NCI-H2081 (cell line): ENCODE data around the gene STRBP.
A peak's percentile ranks its signal among the peaks of the same experiment; 100 is the strongest.
"Not testable (repeated sequence)": the region's sequence is repeated elsewhere in the genome, so short reads cannot be mapped to it uniquely, and the experiment has no call there.

Experiments
- DNase-seq, 2 experiments: peaks; one replicate each; lab custom pipeline; 2025; lab: John Stamatoyannopoulos, UW

STRBP gene

DNA sequence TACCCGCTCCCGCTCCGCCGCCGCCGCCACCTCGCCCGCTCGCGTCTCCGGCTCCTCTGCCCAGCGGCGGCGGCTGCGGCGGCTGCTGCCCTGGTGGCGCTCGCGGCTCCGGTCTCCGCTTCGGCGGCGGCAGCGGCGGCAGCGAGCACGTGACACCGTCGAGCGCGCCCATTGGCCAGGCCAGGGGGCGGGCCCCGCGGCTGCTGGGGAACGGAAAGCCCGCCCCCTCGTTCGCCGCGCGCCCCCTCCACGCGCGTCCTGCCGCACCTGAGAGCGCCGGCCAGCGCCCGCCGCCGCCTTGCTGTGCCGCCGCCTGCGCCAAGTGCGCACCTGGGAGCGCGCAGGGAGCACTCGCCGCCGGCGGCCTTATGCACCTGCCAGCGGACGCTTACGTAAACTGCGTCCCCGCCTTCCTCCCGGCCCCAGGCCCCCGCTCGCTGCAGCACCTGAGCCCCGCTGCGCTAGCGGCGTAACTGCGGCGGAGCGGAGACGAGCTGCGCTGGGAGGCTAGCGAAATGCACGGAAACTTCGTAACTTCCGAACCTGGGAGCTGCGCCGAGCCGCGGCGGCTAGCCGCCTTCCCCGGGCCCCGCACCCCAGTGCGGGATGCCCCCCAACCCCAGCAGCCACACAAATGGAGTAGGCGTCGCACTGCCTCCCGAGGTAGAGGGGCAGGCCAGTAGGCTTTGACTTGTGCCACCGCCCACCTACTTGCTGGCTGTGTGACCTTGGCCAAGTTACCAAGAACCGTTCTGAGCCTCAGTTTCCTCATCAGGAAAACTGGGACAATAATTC is at the start of gene STRBP:
TSS of gene STRBP (minus strand) at position 122 of the 795 bp plus-strand sequence. CDS start 84,452 bp downstream, outside the sequence.
- peak; percentile 91 to 92 for DNase-seq

DNA sequence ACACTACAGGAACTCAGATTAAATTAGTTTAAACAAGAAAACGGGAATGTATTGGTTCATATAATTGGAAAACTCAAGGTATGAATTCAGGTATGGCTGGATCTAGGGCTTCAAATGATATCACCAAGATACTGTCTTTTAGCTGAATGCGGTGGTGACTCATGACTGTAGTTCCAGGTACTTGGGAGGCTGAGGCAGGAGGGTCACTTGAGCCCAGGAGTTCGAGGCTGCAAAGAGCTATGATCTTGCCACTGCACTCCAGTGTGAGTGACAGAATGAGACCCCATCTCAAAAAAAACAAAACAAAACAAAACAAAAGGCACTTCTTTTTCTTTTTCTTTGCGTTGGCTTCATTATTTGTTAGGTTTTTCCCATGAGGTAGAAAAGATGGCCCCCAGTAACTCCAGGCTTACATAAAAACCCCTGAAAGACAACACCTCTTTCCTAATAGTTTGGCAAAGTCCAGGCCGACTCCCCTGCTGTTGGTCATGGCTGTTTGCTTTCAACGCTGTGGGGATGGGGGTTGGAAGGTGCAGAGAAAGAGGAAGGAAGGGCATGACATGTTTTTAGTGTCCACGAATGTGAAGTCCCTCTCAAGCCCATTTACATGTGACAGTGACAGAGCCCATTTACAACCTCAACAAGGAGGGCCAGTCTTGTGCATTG is 47.8 kb upstream of the STRBP start:
- no peak for DNase-seq

DNA sequence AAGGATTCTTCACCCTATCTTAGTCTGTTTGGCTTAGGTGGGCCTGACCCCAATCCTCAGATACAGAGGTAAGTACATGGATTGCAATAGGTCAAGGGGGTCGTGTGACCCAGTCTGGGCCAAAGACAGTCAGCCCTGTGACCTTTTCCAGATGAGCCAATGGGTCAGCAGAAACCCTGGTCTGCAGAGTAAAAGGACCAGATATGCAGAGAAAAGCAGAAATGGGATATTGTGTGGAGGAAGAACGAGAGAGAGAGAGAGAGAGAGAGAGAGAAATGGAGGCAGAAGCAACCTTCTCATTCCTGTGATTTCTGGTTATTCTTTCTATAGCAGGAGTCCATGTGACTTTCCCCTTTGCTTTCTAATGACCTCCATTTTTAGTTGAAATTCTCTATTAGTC is 47.2 kb upstream of the STRBP start:
- no peak for DNase-seq

DNA sequence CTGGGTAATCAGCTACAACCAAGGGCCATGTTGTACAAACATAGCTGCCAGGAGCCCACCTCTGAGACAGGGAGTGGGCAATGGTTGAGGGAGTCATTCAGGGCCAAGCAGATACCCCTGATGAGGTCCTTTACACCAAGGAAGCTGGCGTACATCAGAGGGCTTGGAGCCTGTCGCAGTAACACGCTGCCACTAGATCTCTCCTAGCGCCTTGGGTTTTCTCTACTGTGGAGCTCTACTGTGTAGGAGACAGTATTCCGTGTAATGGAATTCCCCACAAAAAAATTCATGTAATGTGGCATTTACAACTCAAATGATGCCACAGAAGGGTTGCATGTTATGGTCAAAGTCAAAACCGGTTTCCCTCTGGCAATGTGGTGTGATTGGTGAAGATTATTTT is 46.2 kb upstream of the STRBP start:
- no peak for DNase-seq

DNA sequence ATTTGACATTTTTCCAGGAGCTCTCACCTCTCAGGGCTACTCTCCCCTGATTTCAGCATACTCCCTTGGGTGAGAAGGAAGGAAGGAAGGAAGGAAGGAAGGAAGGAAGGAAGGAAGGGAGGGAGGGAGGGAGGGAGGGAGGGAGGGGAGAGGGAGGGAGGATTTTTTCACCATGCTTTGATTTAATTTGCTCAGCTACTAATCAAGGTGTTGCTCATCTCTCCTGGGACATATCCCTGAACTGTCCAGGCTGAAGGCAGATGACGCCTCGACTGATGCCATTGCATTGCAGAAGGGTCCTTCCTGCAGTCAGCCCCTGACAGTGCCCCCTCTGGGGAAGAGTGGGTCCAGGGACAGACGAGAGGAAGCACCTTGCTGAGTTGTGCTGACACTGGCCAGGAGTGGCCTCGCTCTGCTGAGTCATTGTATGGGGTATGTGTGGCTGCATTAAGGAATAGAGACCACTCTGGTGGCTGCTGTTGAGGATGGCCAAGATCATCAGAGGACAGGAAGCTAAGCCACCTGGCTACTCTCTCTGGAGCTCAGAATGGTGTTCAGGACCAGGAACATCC is 44.0 kb upstream of the STRBP start:
- DNase-seq: no peak

DNA sequence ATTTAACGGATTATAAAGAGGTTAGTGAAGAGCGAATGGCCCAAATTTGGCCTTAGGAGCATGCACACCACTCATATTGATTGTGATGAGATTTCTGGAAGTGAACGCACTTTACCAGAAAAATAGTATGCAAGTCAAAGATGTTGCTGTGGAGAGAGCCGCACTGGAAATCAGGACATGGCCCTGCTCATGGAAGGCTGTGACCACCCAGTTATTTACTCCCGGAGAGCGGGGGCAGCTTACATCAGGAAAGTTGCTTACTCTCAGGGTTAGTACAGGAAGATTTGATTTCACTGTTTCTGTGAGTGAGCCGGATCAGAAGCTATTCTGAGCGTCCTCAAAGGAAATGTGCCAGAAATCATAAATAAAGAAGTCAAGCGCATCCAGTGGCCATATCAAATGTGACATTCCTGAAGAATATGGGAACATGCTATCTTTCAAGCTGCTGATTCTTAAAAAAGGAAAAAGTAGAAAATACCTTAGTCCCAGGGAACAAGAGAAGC is 42.9 kb upstream of the STRBP start:
- DNase-seq: no peak

DNA sequence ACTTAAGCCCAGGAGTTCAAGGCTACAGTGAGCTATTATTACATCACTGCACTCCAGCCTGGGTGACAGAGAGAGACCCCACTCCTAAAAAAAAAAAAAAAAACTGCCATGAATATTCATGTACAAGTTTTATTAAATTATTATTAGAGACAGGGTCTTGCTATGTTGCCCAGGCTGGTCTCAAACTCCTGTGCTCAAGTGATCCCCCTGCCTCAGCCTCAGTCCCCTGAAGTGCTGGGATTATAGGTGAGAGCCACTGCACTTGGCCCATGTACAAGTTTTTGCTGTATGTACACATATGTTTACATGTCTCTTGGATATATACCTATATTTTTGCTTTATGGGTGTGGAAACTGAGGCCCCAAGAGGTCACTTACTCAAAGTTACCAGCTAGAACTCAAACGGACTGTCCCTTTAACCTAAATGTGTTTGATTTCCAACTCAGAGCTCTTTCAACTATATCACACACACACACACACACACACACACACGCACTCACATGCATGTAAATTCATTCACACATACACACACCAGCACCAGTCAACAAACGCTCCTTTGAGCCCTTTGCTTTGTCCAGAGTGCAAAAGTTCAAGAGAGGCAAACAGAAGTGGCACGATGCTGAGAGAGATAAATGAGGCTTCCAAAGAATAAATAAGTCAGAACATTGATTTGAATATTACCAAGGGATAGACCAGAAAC is 42.3 kb upstream of the STRBP start:
- no peak for DNase-seq

DNA sequence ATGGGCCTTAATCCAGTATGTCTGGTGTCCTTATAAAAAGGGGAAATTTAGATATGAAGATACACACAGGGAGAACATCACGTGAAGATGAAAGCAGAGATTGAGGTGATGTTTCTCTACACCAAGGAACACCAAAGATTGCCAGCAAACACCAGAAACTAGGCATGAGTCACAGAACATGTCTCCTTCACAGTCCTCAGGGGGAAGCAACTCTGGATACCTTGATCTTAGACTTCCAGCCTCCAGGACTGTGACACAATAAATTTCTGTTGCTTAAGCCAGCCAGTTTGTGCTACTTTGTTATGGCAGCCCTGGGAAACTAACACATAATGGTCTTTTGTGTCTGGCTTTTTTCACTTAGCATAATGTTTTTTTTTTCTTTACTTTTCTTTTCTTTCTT is 41.2 kb upstream of the STRBP start:
- DNase-seq: no peak

DNA sequence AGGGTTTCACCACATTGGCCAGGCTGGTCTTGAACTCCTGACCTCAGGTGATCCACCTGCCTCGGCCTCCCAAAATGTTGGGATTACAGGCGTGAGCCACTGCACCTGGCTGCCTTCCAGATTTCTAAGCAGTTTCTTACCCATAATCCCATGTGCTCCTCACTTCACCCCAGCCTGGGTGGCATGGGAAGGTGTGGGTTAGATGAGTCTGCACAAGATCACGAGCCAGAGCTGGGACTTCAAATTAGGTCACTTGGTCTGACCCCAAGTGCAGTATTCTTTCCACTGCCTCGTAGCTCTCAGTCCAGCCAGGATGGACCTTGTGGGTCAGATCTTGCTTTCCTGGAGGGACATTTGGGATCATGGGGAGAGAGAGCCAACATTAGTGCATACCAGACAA is 37.5 kb upstream of the STRBP start:
- DNase-seq: no peak

DNA sequence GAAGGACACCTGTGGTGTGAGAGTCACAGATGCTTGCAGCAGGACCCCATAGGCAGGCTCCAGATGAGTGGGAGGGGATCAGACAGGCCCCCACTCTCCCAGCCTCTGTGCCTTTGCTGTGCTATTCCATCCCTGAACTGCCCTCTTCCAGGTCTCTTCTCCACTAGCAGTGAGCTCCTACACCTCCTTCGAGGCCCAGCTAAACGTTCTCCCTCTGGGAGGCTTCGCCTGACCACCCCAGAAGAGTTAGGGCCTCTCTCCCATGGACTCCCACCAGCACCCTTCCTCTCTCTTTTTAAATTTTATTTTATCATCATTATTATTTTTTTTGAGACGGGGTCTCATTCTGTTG is 35.9 kb upstream of the STRBP start:
- no peak for DNase-seq

DNA sequence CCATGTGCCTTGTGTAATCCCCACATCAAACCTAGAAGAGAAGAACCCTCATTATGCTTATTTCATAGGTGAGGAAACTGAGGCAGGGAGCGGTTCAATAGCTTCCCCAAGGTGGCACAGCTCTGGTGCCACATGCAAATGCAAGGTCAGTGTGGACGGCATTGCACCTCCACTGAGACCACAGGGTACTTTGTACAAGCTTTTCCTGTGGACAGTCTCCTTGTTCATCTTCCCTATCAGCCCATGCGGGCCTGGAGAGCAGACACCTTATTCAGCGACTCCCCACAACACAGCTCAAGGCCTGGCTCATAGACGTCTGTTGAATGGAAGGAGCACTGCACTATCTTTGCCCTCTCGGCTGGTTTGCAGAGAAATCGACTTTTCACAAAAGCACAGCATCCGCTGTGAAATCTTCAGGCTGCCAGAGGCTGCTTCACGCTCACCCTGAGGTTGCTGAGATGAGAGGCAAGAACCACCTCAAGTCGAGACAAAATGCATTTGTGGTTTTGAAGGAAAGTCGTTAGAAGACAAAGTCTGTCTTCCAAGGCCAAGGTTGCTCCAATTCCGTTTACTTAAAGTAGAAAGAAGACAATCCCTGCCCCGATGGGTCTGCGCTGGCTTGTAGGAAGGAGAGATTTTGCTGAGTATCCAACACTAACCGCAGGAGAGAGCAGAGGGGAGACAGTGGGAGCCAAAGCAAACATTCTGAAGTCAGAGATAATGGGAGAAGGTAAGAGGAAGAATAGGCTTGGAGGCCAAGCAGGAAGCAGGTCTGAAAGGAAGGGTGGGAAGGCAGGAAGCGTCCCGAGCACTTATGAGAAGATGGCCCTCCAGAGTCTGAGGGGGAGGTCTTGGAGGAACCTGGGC is 34.2 kb upstream of the STRBP start:
- no peak for DNase-seq

DNA sequence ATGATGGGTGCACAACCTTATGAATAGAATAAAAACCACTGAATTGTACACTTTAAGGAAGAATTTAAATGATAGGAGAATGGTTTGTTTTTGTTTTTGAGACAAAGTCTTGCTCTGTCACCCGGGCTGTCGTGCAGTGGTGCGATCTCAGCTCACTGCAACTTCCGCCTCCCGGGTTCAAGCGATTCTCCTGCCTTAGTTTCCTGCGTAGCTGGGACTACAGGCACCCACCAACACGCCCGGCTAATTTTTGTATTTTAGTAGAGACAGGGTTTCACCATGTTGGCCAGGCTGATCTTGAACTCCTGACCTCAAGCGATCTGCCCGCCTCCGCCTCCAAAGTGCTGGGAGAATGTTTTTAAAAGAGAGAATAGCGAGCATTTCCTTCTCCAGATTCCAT is 33.5 kb upstream of the STRBP start:
- not testable (repeated sequence) for DNase-seq

DNA sequence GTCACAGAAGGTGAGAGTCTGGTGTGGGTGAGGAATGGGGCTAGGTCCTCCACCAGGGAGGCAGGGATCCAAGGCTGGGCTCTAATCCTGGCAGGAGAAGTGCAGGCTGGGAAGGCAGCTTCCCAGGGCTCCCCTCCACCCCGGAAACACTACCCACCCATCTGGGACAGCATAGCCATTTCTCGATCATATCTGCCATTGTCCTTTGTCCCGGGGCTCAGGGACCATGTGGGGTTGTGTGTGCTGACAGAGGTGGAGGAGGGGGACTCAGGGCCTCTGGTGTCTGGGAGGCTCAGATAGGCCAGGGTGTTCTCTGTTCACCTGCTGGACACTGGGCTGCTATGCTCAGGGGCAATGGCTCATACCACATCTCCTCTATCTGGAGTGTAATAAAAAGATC is 32.2 kb upstream of the STRBP start:
- no peak for DNase-seq

DNA sequence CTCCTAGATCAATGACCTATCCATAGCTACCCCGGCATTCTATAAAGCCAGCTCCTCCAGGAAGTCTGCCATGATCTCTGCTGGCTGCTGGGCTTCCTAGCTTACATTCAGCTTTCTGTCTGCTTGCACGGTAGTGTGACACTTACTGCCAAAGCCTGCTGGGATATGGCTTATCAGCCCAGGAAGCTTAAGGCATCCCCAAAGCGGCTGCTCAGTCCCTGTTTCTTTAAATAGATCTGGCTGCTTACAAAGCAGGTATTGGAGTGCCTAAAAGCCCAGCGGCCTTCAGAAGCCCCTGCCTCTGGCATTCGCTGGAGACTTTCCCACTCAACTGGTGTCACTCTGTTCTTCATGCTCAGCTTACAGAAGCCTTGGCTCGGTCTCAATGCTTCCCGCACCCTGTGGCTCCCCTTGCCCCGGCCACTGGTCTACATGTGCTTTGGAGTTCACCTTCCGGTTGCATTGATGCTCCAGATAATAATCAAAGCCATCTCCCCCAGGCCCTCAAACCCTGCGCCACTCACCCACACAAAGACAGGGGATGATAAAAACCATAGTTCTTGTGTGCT is 31.3 kb upstream of the STRBP start:
- DNase-seq: no peak

DNA sequence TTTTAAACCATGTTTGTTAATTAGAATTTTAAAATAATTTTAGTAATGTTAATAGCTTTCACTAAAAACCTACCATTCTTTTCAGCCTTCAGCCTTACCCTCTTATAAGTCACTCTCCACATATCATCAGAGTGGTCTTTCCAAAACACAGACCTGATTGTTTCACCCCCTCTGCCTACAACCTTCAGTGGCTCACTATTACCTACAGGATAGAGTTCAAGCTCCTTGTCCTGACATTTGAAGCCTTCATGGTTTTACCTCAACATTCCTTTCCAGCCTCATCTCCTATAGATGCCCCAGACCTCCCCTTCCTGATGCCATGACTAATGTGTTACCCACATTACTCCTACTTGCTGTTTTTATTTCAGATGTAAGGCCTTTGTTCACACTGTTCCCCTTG is 27.8 kb upstream of the STRBP start:
- no peak for DNase-seq

DNA sequence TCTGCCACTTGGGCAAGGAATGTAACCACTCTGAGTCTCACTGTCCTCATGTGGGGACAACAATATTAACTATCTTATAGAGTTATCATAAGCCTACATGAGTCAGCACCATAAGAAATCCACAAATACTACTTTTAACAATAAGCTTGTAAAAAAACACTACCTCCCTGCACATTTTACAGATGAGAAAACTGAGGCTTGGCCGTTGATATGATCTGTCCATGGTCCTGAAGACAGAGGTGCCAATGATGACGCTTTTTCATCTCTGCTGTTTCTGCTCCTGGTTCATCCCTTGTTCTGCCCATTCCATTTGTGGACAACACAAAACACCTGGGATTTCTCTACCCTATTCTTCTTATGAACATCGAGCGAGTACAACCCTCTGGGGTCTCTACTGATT is 23.4 kb upstream of the STRBP start:
- DNase-seq: no peak

DNA sequence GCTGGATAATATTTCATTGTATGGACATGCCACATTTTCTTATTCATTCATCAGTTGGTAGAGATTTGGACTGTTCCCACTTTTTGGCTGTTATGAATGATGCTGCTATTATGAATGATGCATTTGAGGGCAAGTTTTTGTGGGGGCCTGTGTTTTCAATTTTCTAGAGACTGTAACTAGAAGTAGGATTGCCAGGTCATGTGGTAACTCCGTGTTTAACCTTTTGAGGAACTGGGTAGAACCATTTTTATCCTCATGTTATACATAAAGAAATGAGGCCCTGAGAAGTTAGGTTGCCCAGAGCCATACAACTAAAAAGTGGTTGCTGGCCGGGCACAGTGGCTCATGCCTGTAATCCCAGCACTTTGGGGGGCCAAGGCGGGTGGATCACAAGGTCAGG is 22.4 kb upstream of the STRBP start:
- DNase-seq: no peak

DNA sequence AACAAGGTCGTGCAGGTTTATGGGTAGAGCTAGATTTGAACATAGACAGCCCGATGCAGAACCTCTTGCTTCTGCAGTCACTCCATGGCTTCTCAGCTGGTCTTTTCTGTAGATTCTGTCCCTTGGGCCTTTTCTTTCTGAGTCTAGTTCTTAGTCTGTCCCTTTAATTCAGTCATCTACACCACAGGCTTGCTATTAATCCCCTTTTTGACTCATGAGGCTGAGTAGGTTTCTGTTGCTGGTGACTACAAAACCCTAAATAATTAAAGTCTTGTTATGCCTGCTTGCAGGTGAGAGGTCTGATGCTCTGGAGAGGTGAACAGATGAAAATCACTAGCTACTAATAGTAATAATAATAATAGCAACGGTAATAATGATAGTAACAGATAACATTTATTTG is 19.3 kb upstream of the STRBP start:
- no peak for DNase-seq

DNA sequence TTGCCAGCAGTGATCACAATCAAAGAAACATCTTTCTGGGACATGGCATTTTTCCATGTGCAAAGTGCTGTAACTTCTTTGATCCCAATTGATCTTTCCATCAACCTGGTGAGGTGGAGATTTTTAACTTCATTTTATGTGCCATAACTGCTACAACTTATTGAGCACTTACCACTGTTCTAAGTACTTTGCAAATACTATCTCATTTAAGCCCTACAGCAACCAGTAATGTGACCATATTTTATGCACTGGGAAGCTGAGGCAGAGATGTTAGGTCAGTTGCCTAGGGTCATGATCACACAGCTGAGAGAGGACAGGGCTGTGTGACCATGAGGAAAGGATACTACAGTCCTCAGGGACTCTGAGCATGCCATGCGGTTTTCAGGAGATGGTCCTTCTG is 17.9 kb upstream of the STRBP start:
- DNase-seq: no peak

DNA sequence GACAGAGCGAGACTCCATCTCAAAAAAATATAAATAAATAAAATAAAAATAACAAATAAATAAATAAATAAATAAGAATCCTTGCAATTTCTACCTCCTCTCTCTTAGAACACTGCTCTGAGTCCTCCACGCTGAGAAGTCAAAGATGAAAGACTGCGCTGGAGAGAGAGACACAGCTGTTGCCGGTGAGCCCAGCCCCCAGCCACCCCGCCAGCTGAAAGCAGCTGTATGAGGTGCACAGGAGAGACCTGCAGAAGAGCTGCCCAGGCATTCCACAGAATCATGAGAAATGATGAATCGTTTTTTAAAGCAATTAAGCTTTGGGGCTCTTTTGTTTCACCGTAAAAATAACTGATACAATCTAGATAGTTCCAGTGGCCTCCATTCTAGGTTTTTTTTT is 16.3 kb upstream of the STRBP start:
- no peak for DNase-seq

DNA sequence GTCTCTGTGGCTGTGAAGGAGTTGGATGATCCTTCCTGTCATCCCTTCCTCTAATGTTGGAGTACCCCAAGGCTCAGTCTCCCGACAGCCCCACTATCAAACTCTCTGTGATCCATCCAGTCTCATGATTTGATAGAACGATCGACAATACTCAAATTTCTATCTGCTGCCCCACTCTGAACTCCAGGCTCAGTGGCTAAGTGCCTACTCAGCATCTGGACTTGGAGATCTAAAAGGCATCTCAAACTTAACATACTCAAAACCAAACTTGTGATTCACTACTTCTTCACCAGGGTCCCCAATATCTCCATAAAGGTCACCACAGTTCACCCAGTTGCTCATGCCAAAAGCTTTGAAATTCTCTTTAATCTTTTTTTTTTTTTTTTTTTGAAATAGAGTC is 15.1 kb upstream of the STRBP start:
- no peak for DNase-seq
